HG03571 (cell line): ENCODE measurements around the gene OLR1.

ENCODE experiments used
- ATAC-seq: cut with Tn5 transposase; IDR thresholded peaks from one replicate; pipeline ENCODE4 v1.9.1; 2021; ENCODE audit not compliant: unreplicated experiment

The OLR1 gene

DNA sequence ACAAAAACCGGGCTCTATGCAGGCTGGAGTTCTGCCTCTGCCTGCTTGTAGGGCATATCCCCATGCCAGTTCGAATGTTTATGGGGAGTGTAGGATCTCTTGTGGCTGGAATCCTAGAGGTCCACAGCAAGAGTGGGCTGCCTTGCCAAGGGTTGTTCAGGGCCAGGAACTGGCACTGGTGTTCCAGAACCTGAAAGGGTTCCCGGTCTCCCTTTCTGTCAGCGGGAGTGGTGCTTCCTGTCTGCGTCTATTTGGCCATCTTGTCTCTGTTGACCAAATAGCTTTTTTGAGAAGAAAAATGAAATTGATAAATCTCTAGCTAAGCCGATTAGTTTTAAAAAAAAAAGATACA is 17.8 kb downstream of the OLR1 start:
- ATAC-seq, result no peak

GRCh38 chr12:10153271-10154144 is 18.4 kb downstream of the OLR1 start:
- peak; percentile 55 for ATAC-seq

DNA sequence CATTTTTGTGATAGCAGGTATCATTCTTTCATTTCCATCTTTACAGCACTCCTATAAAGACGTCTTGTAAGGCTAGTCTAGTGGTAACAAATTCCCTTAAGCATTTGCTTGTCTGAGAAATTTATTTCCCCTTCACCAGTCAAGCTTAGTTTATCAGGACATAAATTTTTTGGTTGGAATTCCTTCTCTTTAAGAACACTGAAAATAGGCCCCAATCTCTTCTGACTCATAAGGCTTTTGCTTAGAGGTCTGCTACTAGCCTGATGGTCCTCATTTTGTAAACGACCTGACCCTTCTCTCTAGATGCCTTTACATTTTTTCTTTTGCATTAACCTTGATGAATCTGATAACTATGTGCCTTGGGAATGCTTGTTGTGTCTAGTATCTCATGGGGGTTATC is 20.3 kb downstream of the OLR1 start:
- no peak for ATAC-seq

DNA sequence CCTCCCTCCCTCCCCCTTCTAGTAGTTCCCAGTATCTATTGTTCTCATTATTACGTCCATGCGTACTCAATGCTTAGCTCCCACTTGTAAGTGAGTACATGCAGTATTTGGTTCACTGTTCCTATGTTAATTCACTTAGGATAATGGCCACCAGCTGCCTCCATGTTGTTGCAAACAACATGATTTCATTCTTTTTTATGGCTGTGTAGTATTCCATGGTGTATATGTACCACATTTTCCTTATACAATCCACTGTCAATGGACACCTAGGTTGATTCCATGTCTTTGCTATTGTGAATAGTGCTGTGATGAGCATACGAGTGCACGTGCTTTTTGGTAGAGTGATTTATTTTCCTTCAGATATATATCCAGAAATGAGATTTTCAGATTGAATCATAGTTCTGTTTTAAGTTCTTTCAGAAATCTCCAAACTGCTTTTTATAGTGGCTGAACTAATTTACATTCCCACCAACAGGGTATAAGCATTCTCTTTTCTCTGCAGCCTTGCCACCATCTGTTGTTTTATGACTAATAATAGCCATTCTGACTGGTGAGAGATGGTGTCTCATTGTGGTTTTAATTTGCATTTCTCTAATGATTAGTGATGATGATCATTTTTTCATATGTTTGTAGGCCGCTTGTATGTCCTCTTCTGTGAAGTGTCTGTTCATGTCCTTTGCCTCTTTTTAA is 24.1 kb downstream of the OLR1 start:
- ATAC-seq, result peak; percentile 72

DNA sequence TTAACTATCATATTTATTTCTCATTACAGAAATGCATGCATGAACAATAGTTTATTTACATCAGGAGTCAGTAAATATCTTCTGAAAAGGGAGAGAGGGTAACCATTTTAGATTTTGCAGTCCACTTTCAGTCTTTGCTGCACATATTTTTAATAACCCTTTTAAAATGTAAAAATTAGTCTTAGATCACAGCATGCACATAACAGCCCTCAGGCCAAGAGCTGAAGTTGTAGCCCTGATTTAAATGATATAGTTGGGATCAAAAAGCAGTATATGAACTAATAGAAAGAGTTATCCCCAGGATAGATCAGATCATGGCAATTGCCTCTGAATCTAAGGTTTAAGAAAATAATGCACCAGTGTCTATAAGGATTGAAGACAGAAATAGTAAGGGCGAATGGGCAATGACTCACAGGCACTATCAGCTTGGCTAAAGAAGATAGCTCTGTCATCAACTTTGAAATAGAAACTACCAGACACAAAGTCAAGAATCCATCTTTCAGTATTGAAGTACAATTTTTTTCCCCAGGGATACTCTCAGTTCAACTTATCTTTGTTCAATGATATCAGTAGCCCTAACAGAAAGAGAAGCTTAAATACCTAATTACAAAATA is 28.8 kb downstream of the OLR1 start:
- ATAC-seq, result no peak

GRCh38 chr12:10140001-10140400 is 31.9 kb downstream of the OLR1 start:
- ATAC-seq, result no peak

DNA sequence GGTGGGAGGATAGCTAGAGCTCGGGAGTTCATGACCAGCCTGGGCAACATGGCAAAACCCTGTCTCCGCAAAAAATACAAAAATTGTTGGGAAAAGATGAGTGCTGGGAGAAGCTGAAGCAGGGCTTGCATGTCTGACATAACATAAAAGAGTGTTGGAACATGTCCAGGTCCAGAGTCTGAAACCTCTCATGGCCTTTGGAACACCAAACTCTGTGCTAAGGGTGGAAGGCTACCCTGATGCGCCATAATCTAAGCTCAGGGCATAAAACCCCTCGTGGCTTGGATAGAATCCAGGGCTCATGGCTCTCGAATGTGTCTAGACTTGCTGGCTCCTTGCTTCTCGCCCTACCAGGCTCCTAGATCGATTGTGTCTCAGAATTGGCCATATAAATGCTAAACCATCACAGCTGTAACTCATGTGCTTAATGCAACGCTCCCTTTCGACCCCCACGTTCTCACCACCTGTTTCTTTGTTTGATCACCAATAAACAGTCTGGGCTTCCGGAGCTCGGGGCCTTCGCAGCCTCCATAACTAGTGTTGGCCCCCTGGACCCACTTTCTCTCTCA is 35.2 kb downstream of the OLR1 start:
- ATAC-seq, result no peak

DNA sequence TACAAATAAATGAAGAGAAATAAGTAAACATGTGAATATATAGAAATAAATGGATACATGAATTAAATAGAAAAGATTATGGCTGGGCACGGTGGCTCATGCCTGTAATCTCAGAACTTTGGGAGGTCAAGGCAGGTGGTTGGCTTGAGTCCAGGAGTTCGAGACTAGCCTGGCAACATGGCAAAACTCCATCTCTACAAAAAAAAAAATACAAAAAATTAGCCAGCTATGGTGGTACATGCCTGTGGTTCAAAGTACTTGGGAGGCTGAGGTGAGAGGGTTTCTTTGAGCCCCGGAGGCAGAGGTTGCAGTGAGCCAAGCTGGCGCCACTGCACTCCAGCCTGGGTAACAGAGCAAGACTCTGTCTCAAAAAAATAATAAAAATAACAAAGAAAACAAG is 36.8 kb downstream of the OLR1 start:
- no peak for ATAC-seq

- ATAC-seq, result no peak
Observed at GRCh38 chr12:10132850-10133370, 39.0 kb downstream of the OLR1 start.

GRCh38 chr12:10131111-10131690 is 40.7 kb downstream of the OLR1 start:
- no peak for ATAC-seq

- peak; percentile 79 for ATAC-seq
Observed at GRCh38 chr12:10130042-10130441, 41.9 kb downstream of the OLR1 start, which contains the start of gene CLEC7A. CLEC7A (minus strand) TSS chr12:10130199; CDS start chr12:10130082, 117 bp downstream.

- ATAC-seq, result no peak
Observed at GRCh38 chr12:10128687-10129086, 43.2 kb downstream of the OLR1 start.

- ATAC-seq, result no peak
Observed at GRCh38 chr12:10126413-10126812, 45.5 kb downstream of the OLR1 start.

- ATAC-seq, result no peak
Observed at GRCh38 chr12:10122689-10123088, 49.2 kb downstream of the OLR1 start.

DNA sequence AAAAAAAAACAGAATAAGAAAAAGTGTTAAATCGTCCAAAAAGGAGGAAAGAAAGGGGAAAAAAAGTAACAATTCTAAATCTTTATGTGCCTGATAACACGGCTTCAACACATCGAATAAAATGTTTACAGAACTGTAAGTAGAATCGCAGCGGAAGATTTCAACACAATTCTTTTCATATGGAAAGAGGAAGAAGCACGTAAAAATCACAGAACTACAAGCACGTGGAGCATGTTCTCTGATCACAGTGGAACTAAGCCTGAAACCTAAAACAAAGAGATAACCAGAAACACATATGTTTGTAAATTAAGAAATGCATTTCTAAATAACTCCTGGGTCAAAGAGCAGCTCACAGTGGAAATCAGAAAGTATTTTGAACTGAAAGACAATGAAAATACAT is 50.7 kb downstream of the OLR1 start:
- no peak for ATAC-seq

- ATAC-seq, result no peak
Observed at GRCh38 chr12:10119066-10119465, 52.9 kb downstream of the OLR1 start.

DNA sequence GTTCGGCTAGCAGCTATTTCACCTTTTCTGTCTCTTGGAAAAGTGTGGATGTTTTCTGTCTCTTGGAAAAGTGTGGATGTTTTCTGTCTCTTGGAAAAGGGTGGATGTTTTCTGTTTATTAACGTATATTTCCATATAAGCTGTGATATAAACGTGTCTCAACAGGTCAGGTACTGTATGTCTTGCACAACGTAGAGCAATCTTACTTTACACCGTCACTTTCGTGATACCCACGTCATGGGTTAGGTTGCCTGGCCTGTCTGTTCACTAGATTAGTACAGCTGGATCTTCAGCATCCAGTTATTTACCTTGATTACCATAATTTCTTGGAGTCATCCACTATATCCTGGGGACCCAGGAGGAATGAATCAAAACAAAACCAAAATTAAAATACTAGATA is 56.0 kb downstream of the OLR1 start:
- ATAC-seq, result no peak

- no peak for ATAC-seq
Observed at GRCh38 chr12:10115311-10115710, 56.6 kb downstream of the OLR1 start.

GRCh38 chr12:10113920-10114319 is 58.0 kb downstream of the OLR1 start:
- no peak for ATAC-seq

- no peak for ATAC-seq
Observed at GRCh38 chr12:10113075-10113474, 58.9 kb downstream of the OLR1 start.

DNA sequence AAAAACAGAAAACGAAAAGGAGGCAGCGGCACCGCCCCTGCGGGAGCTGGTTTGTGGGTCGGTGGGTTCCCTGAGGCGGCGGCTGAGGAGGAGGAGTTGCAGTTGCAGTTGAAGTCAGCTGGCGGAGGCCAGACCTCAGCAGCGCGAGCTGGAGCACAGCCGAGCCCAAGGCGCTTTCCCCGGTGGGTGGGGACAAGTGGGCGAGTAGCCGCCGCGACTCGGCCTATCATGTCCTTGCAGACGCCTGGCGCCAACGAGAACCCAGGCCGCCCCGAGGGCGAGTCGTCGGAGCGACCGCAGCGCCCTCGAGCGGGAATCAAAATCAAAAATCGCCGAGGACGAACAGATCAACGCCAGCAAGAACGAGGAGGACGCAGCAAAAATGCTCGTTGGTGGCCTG is 60.5 kb downstream of the OLR1 start:
- no peak for ATAC-seq
